Spleen (tissue), 7 donors: Measurements from ENCODE around the gene NPLOC4.

ENCODE experiments used
- POLR2AphosphoS5 ChIP-seq, 3 donors: sonication (generic); formaldehyde crosslinking; IDR thresholded peaks; one replicate each; pipeline ENCODE4 v1.5.1; 2017; ENCODE audit warnings: antibody characterized with exemption in 3 of 3
- TF ChIP-seq, protein P1 (sequence below), 11 experiments: fragments of 200-600 bp in 7 of 11; fragments of 450-650 bp in 4 of 11; sonication (generic) in 4 of 11; IDR thresholded peaks in 8 of 11; conservative IDR thresholded peaks in 3 of 11; 1 replicate in 7 of 11; 2 replicates in 4 of 11; pipeline versions ENCODE4 v1.4.0 to v1.8.0; 2016 to 2021; ENCODE audit warnings: antibody characterized with exemption in 11 of 11, inconsistent platforms in 4 of 11, mild to moderate bottlenecking in 1 of 11
- donor health status: DM: no; HTN: no; CAD: no; lungs with moderate emphysema.
- donor health status: DM: no; HTN: no; CAD: no.
- donor health status: DM: no; HTN: no; CAD: no.

- TF ChIP-seq, protein P1, sequence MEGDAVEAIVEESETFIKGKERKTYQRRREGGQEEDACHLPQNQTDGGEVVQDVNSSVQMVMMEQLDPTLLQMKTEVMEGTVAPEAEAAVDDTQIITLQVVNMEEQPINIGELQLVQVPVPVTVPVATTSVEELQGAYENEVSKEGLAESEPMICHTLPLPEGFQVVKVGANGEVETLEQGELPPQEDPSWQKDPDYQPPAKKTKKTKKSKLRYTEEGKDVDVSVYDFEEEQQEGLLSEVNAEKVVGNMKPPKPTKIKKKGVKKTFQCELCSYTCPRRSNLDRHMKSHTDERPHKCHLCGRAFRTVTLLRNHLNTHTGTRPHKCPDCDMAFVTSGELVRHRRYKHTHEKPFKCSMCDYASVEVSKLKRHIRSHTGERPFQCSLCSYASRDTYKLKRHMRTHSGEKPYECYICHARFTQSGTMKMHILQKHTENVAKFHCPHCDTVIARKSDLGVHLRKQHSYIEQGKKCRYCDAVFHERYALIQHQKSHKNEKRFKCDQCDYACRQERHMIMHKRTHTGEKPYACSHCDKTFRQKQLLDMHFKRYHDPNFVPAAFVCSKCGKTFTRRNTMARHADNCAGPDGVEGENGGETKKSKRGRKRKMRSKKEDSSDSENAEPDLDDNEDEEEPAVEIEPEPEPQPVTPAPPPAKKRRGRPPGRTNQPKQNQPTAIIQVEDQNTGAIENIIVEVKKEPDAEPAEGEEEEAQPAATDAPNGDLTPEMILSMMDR (IDR thresholded peaks at IDR 0.05 in 8 of 11, conservative IDR thresholded peaks at IDR 0.05 in 3 of 11), result no peak
- TF ChIP-seq POLR2AphosphoS5 (IDR thresholded peaks at IDR 0.05), result peak in 1 of 3 donors; percentile 48
These were observed 35.6 kb upstream of the NPLOC4 start for GRCh38 chr17:81672504-81672903.
